Mesothelial cell of epicardium (in vitro differentiated cells): ENCODE measurements around the gene BMPR2. TPM values are rescaled to one million over a fixed set of nuclear protein-coding genes. Genes with fewer than 3 reads are reported as not detected.
"Not testable (repeated sequence)": the region's sequence is repeated elsewhere in the genome, so short reads cannot be mapped to it uniquely, and the experiment has no call there.

Experiments
- DNase-seq, 2 experiments: peaks; one replicate each; pipeline ENCODE4 v3.0.0; 2021; ENCODE audit warnings: low spot score in 2 of 2; ENCODE audit not compliant: unreplicated experiment in 2 of 2
- H3K27ac Mint-ChIP-seq: 2 replicates; pipeline ENCODE4 v1.8.0; 2021; ENCODE audit warnings: mixed read lengths
- H3K27me3 Mint-ChIP-seq: 2 replicates; pipeline ENCODE4 v1.8.0; 2021; ENCODE audit warnings: low read depth, mixed read lengths
- H3K36me3 Mint-ChIP-seq: 2 replicates; pipeline ENCODE4 v1.8.0; 2021; ENCODE audit warnings: mixed read lengths
- H3K4me1 Mint-ChIP-seq: 2 replicates; pipeline ENCODE4 v1.8.0; 2021; ENCODE audit warnings: mixed read lengths
- H3K4me3 Mint-ChIP-seq: 2 replicates; pipeline ENCODE4 v1.8.0; 2021; ENCODE audit warnings: mild to moderate bottlenecking, moderate library complexity, mixed read lengths
- H3K9me3 Mint-ChIP-seq: 2 replicates; pipeline ENCODE4 v1.8.0; 2021; ENCODE audit warnings: mixed read lengths
- CTCF ChIP-seq: fragments of 200-600 bp; sonication (generic); IDR thresholded peaks from one replicate; pipeline ENCODE4 v1.5.0; 2021; ENCODE audit warnings: antibody characterized with exemption; ENCODE audit not compliant: unreplicated experiment
- total RNA-seq: library from RNA; stranded (reverse); gene quantifications from 3 replicates; pipeline ENCODE4 v1.2.1, GENCODE V29; 2021

The BMPR2 gene
- total RNA-seq, 1 donor from 2014 or later, result 81.4 TPM

- Mint-ChIP-seq H3K4me3 (no peak overlapping the region), H3K4me1 (peaks cover 15% of the 10 kb centered on the region), H3K27me3 (no peaks in the 10 kb centered on the region), H3K36me3 (peaks cover 2% of the 10 kb centered on the region), H3K27ac (no peak overlapping the region), H3K9me3 (peaks cover 3% of the 10 kb centered on the region)
- no peak for DNase-seq
- TF ChIP-seq CTCF, result no peak
Measured at GRCh38 chr2:202339071-202339870, 36.9 kb upstream of the BMPR2 start.

GRCh38 chr2:202344178-202344577 is 31.9 kb upstream of the BMPR2 start:
- Mint-ChIP-seq H3K4me1 (peaks cover 4% of the 10 kb centered on the region), H3K4me3 (no peak overlapping the region)

GRCh38 chr2:202346180-202346579 is 29.9 kb upstream of the BMPR2 start:
- no peak for DNase-seq
- no peaks in the 10 kb centered on the region for H3K27me3 Mint-ChIP-seq
- no peak overlapping the region for H3K4me3 Mint-ChIP-seq
- H3K27ac Mint-ChIP-seq, result no peak overlapping the region
- peaks cover 2% of the 10 kb centered on the region for H3K36me3 Mint-ChIP-seq
- peaks cover 4% of the 10 kb centered on the region for H3K4me1 Mint-ChIP-seq
- no peak for TF ChIP-seq CTCF
- H3K9me3 Mint-ChIP-seq, result peaks cover 3% of the 10 kb centered on the region

More at GRCh38 chr2:202344178-202344577, 31.9 kb upstream of the BMPR2 start:
- peaks cover 3% of the 10 kb centered on the region for H3K9me3 Mint-ChIP-seq
- TF ChIP-seq CTCF, result no peak
- no peak overlapping the region for H3K27ac Mint-ChIP-seq
- H3K36me3 Mint-ChIP-seq, result peaks cover 2% of the 10 kb centered on the region
- no peaks in the 10 kb centered on the region for H3K27me3 Mint-ChIP-seq
- no peak for DNase-seq

GRCh38 chr2:202353430-202353829 is 22.7 kb upstream of the BMPR2 start:
- Mint-ChIP-seq H3K4me3 (no peak overlapping the region), H3K4me1 (no peaks in the 10 kb centered on the region), H3K36me3 (no peaks in the 10 kb centered on the region), H3K27me3 (no peaks in the 10 kb centered on the region), H3K9me3 (no peaks in the 10 kb centered on the region), H3K27ac (no peak overlapping the region)
- TF ChIP-seq CTCF, result no peak
- no peak for DNase-seq

GRCh38 chr2:202355993-202356505 is 20.1 kb upstream of the BMPR2 start:
- no peaks in the 10 kb centered on the region for H3K9me3 Mint-ChIP-seq
- TF ChIP-seq CTCF, result no peak
- DNase-seq, result no peak
- peaks cover 5% of the 10 kb centered on the region for H3K4me1 Mint-ChIP-seq
- H3K4me3 Mint-ChIP-seq, result no peak overlapping the region
- H3K36me3 Mint-ChIP-seq, result no peaks in the 10 kb centered on the region
- no peak overlapping the region for H3K27ac Mint-ChIP-seq
- H3K27me3 Mint-ChIP-seq, result no peaks in the 10 kb centered on the region

GRCh38 chr2:202358924-202359323 is 17.2 kb upstream of the BMPR2 start:
- not testable (repeated sequence) for H3K27ac Mint-ChIP-seq, H3K4me3 Mint-ChIP-seq, DNase-seq, H3K27me3 Mint-ChIP-seq, H3K36me3 Mint-ChIP-seq, H3K9me3 Mint-ChIP-seq
- peaks cover 23% of the 10 kb centered on the region for H3K4me1 Mint-ChIP-seq
